Kidney epithelial cell (primary cell): ENCODE measurements around the gene PDGFRA. TPM values are rescaled to one million over a fixed set of nuclear protein-coding genes. Genes with fewer than 3 reads are reported as not detected.

Experiments used
- DNase-seq: peaks from one replicate; pipeline ENCODE4 v3.0.0-alpha.2; 2010; ENCODE audit warnings: low read depth
- H3K27me3 ChIP-seq: 2 replicates; pipeline ENCODE4 v1.6.0; 2011; ENCODE audit warnings: low read length; ENCODE audit not compliant: control insufficient read depth, insufficient read depth
- H3K36me3 ChIP-seq: 2 replicates; pipeline ENCODE4 v1.5.1; 2011; ENCODE audit warnings: low read length; ENCODE audit not compliant: control insufficient read depth, insufficient read depth
- H3K4me3 ChIP-seq: 2 replicates; pipeline ENCODE4 v1.5.1; 2011; ENCODE audit warnings: low read depth, mild to moderate bottlenecking, control low read depth, low read length
- total RNA-seq: library from RNA; depleted of rRNA; stranded (reverse); fragments of >200 nt; gene quantifications from 2 replicates; pipeline ENCODE4 v1.2.3, GENCODE V29; 2015
- TF ChIP-seq, protein P1 (sequence below): IDR thresholded peaks from 2 replicates; pipeline ENCODE4 v1.5.1; 2011; ENCODE audit warnings: mild to moderate bottlenecking, moderate library complexity, low read length, control low read depth, inconsistent platforms; ENCODE audit not compliant: insufficient read depth, poor library complexity, severe bottlenecking

PDGFRA gene
- total RNA-seq, 1 donor from 2014 or later, result 2.1 TPM

DNA sequence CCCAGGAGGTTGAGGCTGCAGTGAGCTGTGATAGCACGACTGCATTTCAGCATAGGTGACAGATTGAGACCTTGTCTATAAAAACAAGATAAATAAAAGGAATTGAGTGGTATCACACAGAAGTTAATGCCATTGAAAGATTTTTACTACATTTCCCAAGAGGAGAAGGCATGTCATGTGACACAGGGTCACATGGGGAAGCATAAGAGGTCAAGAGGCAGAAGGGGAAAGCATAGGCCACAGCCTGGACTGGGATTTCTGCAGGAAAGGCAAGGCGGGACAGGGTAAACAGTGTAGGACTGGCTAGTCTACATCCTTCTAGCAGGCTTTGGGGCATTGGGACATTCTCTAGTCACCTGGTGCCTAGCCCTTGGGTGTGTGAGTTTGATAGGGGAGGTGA lies 88.6 kb downstream of the PDGFRA start:
- Histone ChIP-seq H3K27me3 (no peaks in the 10 kb centered on the region), H3K4me3 (no peak overlapping the region), H3K36me3 (no peaks in the 10 kb centered on the region)
- TF ChIP-seq, protein P1, sequence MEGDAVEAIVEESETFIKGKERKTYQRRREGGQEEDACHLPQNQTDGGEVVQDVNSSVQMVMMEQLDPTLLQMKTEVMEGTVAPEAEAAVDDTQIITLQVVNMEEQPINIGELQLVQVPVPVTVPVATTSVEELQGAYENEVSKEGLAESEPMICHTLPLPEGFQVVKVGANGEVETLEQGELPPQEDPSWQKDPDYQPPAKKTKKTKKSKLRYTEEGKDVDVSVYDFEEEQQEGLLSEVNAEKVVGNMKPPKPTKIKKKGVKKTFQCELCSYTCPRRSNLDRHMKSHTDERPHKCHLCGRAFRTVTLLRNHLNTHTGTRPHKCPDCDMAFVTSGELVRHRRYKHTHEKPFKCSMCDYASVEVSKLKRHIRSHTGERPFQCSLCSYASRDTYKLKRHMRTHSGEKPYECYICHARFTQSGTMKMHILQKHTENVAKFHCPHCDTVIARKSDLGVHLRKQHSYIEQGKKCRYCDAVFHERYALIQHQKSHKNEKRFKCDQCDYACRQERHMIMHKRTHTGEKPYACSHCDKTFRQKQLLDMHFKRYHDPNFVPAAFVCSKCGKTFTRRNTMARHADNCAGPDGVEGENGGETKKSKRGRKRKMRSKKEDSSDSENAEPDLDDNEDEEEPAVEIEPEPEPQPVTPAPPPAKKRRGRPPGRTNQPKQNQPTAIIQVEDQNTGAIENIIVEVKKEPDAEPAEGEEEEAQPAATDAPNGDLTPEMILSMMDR, result no peak
- DNase-seq, result no peak

DNA sequence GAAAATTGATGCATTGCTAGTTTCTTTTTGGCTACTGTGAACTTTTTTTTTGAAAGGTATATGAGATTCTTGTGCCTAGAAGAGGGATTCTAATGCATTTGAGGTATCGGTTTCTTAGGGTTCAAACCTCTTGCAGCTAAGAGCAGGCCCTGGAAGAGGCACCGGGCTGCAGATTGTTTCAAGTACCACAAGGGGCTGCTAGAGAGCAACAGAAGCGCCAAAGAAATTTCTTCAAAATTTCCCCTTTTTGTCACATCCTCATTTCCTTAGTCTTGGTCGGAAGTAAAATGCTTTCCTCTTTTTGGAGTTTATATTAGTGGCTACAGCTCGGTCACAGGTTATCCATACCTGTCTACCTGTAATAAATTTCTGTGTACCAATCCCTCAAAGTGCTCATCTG lies 89.8 kb downstream of the PDGFRA start:
- Histone ChIP-seq H3K27me3 (no peaks in the 10 kb centered on the region), H3K4me3 (no peak overlapping the region), H3K36me3 (no peaks in the 10 kb centered on the region)
- no peak for DNase-seq
- TF ChIP-seq, protein P1, result peak; percentile 92

DNA sequence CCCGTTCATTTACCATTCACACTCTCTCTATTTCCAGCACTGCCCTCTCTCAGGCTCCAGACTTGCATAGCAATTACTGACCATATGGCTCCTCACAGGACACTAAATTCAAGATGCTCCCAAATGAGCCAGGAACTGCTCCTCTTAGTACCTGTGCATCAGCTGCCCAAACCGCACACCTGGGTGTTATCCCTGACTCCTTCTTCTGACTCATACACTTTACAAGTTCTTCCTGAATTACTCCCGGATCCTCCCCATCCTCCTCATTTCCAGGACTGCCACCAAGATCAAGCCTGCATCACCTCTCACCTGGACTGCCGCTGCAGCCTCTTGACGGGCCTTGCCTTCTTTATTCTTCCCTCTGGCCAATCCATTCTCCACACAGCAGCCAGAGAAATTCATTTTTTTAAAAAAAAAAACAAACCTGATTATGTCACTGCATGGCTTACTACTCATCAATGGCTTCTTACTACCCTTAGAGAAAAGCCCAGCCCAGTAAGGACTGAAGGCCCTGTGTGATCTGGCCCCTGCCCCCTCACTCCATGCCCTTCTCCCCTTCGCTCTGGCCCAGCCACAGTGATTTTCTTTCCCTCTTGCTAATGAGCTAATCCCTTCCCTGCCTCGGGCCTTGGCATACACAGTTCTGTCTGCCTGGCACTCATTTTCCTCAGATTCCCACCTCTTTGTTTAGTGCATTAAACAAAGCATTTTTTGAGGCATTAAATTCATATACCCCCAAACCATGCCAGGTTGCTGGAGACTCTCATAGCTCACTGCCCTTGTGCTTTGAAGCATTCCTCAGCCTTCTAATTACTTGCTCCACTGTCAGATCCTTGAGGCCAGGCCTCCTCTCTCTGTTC lies 92.0 kb downstream of the PDGFRA start:
- TF ChIP-seq, protein P1, result no peak
- DNase-seq, result no peak

GRCh38 chr4:54322818-54323417 lies 93.8 kb downstream of the PDGFRA start:
- peak; percentile 9 for DNase-seq
- H3K36me3 ChIP-seq, result no peaks in the 10 kb centered on the region
- no peaks in the 10 kb centered on the region for H3K27me3 ChIP-seq
- TF ChIP-seq, protein P1, result peak; percentile 60
- H3K4me3 ChIP-seq, result no peak overlapping the region

More for the DNA sequence above, 92.0 kb downstream of the PDGFRA start:
- no peaks in the 10 kb centered on the region for H3K36me3 ChIP-seq
- no peaks in the 10 kb centered on the region for H3K27me3 ChIP-seq
- H3K4me3 ChIP-seq, result no peak overlapping the region

DNA sequence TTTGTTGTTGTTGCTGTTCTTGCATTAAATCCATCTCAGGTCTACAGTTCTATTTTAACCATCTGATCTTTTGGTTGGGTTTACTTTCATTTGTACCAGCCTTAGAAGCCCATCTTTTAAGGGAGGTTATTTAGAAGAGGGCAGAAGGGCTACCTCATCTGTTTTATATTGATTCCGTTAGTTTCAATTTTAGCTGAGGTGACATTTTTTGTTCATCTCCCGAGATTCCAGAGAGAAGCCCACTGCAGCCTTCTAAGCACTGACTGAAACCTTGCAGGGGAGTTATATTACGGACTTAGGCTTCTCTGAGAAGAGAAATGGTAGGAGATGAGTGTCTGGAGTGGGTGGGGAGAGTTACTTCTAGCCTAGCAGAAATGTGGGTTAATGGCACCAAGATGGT lies 101.8 kb downstream of the PDGFRA start:
- TF ChIP-seq, protein P1, result no peak
- Histone ChIP-seq H3K27me3 (no peaks in the 10 kb centered on the region), H3K4me3 (no peak overlapping the region), H3K36me3 (no peaks in the 10 kb centered on the region)
- no peak for DNase-seq

DNA sequence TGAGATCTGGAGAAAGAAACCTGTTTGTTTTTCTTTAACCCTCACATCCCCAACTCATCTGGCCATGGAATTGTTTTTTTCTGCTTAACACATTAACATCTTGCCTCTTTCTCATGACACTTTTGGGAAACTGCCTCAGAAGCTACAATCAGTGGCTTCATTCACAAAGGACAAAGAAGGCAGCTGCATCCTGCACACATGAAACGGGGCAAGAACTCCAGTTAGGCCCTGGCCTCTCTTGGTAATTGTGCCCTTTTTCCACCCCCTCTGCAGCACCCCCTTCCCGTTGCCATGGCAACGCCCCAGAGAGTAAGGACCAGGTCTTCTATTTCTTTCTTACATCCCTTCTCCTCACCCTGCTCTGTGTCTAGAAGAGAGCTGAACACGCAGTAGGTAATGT lies 103.4 kb downstream of the PDGFRA start:
- no peak for DNase-seq
- TF ChIP-seq, protein P1, result no peak

More for the DNA sequence above, 103.4 kb downstream of the PDGFRA start:
- Histone ChIP-seq H3K4me3 (no peak overlapping the region), H3K27me3 (no peaks in the 10 kb centered on the region), H3K36me3 (no peaks in the 10 kb centered on the region)
